GM18517 (cell line): Measurements from ENCODE around the gene SMG5.
A peak's percentile ranks its signal among the peaks of the same experiment; 100 is the strongest.

Source experiments
- ATAC-seq: cut with Tn5 transposase; IDR thresholded peaks from one replicate; pipeline ENCODE4 v1.9.1; 2021; ENCODE audit warnings: mild to moderate bottlenecking, moderate library complexity; ENCODE audit not compliant: unreplicated experiment

SMG5 gene

GRCh38 chr1:156246241-156246780 lies 36.3 kb downstream of the SMG5 start:
- no peak for ATAC-seq

DNA sequence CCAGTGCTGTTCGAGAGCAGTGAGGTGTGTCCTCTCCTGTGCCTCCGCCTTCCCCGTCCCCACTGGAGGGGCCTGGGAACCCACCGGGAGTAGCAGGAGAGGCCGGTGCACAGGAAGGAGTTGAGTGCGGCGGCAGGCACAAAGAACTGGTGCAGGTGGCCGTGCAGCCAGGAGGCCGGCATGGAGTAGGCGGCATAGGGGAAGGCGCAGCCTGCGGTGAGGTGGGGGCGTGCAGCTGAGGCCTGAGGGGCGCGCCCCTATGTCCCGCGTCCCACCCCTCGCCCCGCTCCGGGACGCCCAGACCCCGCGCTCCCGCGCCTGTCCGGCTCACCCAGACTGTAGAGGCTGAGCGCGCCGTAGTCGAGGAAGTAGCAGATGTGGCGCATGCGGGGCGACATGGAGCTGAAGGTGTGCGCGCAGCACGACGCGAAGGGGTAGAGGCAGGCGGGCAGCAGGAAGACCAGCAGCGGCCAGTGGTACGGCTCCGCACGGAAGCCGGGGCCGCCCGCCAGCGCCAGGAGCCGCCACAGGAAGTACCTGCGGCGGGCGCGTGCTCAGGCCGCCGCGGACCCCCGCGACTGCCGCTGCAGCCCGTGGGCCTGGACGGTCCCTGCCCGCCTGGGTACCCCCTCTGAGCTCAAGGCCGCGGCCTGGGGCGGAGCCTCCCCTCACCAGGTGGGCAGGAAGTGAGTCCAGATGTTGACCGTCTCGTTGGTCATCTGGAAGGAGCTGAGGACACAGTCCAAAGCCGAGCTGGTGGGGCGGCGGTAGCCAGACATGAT lies 37.0 kb downstream of the SMG5 start:
- ATAC-seq = no peak

DNA sequence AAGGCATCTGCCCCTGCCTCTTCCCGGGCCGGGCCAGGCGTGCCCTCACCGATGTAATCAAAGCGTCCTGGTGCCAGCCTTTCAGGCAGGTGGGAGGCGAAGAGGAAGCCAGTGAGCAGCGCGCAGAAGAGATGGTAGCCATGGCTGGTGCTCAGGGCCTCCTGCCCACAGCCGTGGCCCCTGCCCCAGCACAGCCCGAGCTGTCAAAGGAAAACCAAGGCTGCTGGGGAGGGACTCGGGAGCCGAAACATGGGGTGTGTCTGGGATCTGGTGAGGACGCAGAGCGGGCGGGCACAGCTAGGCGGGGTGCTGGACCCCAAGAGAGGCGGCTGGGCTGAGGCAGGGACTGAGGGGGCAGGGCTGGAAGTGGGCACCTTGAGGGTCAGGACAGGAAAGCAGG lies 37.9 kb downstream of the SMG5 start:
- ATAC-seq = no peak

DNA sequence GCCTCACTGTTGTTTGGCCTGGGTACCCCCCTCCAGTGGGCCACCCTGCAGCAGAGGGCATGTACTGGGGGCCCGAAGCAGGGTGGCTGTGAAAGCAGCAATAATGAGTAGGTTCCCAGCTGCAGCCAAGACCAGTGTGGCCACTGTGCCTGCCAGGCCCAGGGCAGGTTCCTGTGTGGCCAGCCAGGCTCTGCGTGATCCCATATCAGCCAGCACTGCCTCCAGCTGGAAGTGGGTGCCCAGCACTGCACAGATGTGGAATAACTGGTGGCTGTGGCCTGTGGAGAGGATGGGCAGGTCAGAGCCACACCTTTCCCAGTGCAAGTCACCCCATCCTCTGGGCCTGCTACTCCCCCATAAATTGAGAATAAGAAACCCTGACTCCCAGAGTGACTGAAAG lies 38.5 kb downstream of the SMG5 start:
- no peak for ATAC-seq

DNA sequence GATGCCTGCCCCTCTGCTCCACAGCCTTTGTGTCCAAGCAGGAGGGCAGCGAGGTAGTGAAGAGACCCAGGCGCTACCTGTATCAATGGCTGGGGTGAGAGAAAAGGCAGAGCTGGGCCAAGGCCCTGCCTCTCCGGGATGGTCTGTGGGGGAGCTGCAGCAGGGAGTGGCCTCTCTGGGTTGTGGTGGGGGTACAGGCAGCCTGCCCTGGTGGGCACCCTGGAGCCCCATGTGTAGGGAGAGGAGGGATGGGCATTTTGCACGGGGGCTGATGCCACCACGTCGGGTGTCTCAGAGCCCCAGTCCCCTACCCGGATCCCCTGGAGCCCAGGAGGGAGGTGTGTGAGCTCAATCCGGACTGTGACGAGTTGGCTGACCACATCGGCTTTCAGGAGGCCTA lies 39.9 kb downstream of the SMG5 start:
- ATAC-seq = no peak

DNA sequence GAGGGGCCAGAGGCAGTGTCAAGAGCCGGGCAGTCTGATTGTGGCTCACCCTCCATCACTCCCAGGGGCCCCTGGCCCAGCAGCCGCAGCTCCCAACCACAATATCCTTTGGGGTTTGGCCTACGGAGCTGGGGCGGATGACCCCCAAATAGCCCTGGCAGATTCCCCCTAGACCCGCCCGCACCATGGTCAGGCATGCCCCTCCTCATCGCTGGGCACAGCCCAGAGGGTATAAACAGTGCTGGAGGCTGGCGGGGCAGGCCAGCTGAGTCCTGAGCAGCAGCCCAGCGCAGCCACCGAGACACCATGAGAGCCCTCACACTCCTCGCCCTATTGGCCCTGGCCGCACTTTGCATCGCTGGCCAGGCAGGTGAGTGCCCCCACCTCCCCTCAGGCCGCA lies 40.7 kb downstream of the SMG5 start, which contains the start of gene BGLAP:
Gene BGLAP, plus strand, starts transcription at position 259 of the 400 bp plus-strand sequence. Its CDS starts 48 bp downstream, at position 307.
- ATAC-seq = no peak

DNA sequence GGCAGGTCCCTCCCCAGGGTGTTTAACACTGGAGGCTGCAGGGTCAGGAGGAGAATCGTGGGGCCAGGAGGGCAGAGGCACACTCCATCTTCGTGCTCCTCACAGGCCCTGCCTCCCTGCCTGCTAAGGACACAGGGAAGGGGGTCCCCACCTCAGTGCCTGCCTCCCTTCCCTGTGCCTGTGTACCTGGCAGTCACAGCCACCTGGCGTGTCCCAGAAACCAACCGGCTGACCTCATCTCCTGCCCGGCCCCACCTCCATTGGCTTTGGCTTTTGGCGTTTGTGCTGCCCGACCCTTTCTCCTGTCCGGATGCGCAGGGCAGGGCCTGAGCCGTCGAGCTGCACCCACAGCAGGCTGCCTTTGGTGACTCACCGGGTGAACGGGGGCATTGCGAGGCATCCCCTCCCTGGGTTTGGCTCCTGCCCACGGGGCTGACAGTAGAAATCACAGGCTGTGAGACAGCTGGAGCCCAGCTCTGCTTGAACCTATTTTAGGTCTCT lies 41.3 kb downstream of the SMG5 start:
- no peak for ATAC-seq

DNA sequence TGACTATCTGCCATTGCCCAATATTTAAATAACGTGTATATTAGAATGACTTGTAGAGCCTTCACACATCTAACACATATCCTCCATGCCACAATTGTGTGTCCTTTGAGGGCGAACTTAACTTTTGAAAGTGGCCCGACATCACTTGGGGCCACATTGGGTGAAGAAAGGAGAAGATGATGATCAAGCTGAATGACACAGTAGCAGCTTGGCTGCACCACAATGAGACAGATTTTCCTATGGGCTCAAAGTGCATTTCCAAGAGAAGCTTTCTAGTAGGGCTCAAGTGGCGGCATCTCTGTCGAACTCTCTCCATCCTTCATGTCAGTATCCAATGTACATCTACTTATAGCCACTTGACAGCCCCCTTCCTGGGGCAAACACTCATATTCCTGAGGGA lies 44.4 kb downstream of the SMG5 start:
- ATAC-seq = no peak

GRCh38 chr1:156236164-156236563 lies 46.5 kb downstream of the SMG5 start:
- ATAC-seq = no peak

- no peak for ATAC-seq
These were observed 49.0 kb downstream of the SMG5 start for GRCh38 chr1:156233426-156234127.

GRCh38 chr1:156232201-156232894 lies 50.3 kb downstream of the SMG5 start:
- no peak for ATAC-seq

DNA sequence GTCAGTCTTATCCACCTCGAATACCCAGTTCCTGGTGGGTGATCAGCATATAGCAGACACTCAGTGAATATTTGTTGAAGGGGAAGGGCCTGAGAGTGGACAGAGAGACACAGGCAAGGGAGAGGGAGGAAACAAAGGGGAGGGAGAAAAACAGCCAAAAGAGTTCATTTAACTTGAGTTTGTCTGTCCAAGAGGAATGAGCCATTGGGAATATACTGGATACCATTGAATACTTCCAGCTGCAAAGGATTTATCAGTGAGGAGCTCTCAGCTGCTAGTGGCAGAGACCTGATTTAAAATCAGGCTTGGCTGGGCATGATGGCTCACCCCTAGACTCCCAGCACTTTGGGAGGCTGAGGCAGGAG lies 52.2 kb downstream of the SMG5 start:
- ATAC-seq = no peak

GRCh38 chr1:156229809-156230472 lies 52.7 kb downstream of the SMG5 start:
- ATAC-seq = no peak

GRCh38 chr1:156228501-156228900 lies 54.1 kb downstream of the SMG5 start:
- no peak for ATAC-seq

DNA sequence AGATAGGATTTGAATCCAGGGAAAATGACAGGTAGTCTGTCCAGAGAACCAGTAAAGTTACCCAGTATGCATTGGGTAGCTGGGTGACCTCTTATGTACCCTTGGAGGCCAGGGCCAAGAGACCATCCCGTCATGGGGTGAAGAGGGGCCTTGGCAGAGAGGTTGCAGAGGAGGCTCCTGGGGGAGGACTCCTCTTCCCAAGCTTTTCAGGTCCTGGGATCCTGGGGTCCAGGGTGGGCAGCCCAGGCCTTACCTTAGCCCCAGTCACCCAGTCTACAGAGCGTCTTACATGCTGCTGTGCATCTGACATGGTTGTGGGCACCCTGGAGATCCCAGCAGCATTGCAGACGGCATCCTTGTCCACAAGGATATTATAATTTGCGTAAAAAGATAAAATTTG lies 55.8 kb downstream of the SMG5 start:
- peak; percentile 10 for ATAC-seq

DNA sequence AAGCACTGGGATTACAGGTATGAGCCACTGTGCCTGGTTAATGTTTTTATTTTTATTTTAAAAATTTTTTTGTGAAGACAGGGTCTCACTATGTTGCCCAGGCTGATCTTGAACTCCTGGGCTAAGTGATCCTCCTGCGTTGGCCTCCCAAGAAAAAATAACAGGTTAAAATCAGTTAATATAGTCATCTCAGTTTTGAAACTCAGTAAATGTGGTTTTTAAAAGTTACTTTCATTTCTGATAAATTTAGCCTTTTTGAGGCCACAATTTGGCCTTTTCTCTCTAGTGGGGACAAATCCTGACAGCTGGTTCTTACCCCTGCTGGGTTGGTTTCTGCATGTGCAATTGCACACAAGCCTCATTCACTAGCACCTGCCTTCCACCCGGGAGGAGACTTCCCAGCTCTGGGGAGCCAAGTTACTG lies 56.5 kb downstream of the SMG5 start:
- peak; percentile 63 for ATAC-seq

- peak; percentile 7 for ATAC-seq
These were observed 57.0 kb downstream of the SMG5 start for GRCh38 chr1:156225677-156226014.

- no peak for ATAC-seq
These were observed 60.5 kb downstream of the SMG5 start for GRCh38 chr1:156221986-156222692.

DNA sequence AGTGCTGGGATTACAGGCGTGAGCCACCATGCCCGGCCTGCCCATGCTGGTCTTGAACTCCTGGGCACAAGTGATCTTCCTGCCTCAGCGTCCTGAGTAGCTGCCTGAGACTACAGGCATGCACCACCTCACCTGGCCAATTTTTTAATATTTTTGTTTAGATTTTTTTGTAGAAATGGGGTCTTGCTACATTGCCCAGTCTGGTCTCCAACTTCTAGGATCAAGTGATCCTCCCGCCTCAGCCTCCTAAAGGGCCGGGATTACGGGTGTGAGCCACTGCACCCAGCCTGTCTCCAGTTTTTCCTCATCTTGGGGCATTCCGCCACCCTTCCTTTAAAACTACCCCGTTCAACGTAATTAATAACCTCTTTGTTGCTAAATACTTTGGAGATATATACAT lies 62.4 kb downstream of the SMG5 start:
- no peak for ATAC-seq

DNA sequence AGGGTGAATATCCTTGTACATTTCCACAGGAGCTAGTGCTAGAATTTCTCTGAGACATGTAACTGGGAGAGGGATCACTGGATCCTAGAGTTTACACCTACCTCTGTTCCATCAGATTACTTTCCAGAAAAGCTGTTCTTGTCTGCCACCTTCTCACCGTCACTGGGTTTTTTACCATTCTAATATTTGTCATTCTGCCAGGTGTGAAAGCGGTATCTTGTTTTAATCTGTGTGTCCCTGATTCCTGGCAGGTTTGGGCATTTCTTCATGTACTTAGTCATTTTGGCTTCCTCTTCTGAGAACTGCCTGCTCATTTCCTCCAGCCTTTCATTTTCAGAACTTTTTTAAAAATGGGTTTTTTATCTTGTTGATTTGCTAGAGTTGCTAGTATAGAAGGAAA lies 64.8 kb downstream of the SMG5 start:
- no peak for ATAC-seq
